GM18909 (cell line): Measurements from ENCODE around the gene OBSCN.
"Not testable (repeated sequence)": the region's sequence is repeated elsewhere in the genome, so short reads cannot be mapped to it uniquely, and the experiment has no call there.

Experiments
- ATAC-seq: cut with Tn5 transposase; IDR thresholded peaks from one replicate; pipeline ENCODE4 v1.9.1; 2021; ENCODE audit warnings: mild to moderate bottlenecking; ENCODE audit not compliant: unreplicated experiment, poor library complexity

OBSCN gene

DNA sequence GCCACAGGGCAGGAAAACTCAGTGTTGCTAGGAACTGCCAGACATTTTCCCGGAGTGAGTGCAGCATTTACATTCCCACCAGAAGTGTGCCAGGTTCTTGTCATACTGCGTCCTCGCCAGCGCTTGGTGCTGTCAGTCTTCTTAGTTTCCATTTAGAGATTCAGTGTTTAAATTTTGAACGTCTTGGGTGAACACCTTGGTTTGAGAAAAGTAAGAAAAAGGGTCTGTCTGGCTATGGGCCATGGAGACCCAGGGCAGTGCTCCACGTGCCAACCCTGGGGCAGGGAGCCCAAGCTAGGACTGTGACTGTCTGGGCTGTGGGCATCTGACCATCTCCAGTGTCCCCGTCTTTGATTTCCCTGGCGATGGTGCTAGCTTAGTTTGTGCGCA, 26.2 kb upstream of the OBSCN start:
- ATAC-seq, result no peak

- no peak for ATAC-seq
Measured at GRCh38 chr1:228182296-228183030, 25.4 kb upstream of the OBSCN start.

- no peak for ATAC-seq
Measured at GRCh38 chr1:228184152-228184551, 23.7 kb upstream of the OBSCN start.

DNA sequence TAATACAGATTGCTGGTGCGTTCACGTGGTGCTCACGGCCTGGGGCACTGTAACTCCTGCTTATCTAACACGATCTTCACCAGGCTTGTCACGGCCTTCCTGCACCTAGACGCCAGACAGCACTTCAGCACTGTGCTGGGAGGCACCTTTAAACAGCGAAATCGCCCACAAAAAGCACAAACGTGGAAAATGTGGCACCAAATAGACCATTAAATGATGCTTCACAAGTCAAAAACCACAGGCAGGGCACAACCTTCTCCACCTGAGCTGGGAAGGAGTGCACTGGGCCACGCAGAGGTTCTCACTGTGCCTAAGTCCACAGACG, 22.2 kb upstream of the OBSCN start:
- ATAC-seq, result no peak

GRCh38 chr1:228188249-228188648, 19.6 kb upstream of the OBSCN start:
- not testable (repeated sequence) for ATAC-seq

GRCh38 chr1:228190182-228190581, 17.7 kb upstream of the OBSCN start:
- no peak for ATAC-seq

GRCh38 chr1:228190778-228191177, 17.1 kb upstream of the OBSCN start:
- ATAC-seq, result no peak

- no peak for ATAC-seq
Measured at GRCh38 chr1:228194436-228194835, 13.4 kb upstream of the OBSCN start.

DNA sequence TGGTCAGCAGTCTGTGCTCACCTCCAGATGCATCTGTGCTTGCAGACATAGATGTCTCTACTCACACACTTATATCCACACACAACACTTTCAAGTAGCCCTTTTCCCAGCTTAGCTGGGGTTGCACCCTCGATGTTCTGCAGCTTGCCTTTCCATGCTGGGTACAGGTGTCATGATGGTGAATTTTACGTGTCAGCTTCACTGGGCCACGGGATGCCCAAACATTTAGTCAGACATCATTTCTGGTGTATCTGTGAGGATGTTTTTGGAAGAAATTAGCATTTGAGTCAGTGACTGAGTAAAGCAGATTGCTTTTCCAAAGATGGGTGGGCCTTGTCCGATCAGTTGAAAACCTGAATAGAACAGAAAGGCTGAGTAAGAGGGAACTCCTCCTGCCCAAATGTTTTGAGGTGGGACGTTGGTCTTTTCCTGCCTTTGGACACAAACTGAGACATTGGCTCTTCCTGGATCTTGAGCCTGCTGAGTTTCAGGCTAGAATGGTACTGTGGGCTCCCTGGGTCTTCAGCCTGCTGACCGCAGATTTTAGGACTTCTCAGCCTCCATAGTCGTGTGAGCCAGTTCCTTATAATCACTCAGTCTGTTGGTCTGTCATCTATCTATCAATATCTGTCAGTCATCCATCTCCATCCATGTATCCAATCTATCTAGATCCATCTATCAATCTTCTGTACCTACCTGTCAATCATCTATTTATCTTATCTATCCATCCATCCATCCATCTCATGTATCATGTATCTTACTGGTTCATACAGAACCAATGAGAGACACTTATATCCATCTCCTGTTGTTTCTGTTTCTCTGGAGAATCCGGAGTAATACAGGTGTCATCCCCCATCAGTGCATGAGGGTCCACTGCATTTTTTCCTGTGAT, 12.7 kb upstream of the OBSCN start:
- no peak for ATAC-seq

- no peak for ATAC-seq
Measured at GRCh38 chr1:228197555-228198147, 10.2 kb upstream of the OBSCN start.

DNA sequence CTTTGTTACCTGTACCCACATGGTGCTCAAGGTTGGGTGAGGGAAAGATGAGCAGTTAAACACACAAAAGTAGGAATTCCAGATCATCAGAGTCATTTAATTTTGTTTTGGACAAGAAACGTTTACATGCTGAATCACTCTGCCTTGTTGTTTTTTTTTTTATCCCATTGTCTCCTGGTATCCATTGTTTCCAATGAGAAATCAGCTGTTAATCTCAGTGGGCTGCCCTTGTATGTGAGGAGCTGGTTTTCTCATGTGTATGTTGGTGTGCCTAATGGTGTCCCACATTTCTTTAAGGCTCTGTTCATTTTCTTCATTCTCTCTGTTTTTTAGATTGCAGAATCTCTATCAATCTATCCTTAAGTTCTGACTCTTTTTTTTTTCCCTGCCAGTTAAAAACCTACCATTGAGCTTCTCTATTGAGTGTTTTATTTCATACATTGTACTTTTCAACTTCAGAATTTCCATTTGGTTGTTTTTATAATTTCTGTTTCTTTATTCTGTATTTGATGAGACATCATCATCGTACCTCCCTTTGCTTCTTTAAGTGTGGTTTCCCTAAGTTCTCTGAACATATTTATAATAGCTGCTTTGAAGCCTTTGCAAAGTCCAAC, 8.8 kb upstream of the OBSCN start:
- no peak for ATAC-seq

DNA sequence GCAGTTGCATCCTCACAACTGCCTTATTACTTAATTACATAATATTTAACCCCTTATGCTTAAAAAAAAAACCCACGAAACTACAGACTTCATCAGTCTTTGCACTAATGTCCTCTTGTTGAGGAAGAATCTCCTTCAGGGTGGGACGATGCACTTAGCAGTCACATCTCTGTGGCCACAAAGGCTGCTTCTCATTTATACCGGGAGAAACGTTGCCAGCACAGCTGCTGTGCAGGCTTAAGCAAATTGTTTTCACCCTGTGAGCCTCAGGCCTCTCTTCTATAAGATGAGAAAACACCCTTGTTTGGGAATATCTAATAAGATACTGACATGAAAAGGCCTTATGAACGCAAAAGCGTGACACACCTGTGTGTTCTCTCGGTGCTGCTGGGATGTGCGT, 2.9 kb upstream of the OBSCN start:
- no peak for ATAC-seq

GRCh38 chr1:228205526-228206436, 2.1 kb upstream of the OBSCN start:
- ATAC-seq, result no peak

DNA sequence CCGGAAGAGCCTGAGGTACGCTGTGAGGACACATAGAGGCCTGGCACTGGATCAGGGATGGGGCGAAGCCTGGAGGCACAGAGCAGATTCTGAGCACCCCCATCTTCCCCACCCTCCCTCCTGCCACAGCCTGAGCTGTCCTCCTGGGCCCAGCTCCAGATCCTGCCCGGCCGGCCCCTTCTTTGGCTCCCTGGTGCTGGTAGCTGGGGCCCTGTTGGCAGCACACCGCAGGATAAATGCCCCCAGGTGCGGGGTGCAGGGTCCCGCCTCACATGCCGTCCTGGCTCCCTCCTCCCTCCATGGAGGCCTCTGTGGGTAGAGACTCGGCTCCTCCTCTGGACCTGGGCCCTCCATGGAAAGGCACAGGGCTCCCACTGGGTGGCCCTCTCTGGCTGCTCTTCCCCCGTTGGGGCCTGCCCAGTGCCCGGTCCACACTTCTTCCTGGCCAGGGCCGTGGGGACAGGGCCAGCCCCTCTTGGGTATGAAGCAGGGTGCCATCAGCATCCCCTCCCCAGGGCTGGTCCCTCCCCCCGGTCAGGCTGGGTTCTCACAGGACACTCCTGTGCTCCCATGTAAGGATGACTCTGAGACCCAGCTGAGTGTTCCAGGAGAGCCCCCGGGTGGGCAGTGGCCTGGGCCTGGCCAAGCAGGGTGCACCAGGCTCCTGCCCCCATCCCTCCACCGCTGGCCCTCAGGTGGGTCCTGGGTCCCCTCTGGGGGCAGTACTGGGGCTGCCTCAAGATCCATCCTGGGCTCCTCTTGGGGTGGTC, 1.1 kb upstream of the OBSCN start:
- ATAC-seq, result no peak

GRCh38 chr1:228207381-228207810, 448 bp upstream of the OBSCN start:
- ATAC-seq, result no peak

GRCh38 chr1:228208831-228209551, 1.1 kb downstream of the OBSCN start:
- no peak for ATAC-seq

DNA sequence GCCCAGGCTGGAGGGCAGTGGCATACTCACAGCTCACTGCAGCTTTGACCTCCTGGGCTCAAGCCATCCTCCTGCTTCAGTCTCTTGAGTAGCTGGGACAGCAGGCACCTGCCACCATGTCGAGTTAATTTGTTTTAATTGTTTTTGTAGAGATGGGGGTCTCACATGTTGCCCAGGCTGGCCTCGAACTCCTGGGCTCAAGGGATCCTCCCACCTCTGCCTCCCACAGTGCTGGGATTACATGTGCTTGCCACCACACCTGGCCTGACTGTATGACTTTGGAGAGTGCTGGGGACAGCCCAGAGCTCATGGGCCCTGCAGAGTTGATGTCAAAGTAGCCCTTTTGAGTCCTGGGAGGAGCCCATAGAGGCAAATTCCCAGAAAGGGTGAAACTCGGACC, 1.8 kb downstream of the OBSCN start:
- ATAC-seq, result no peak

DNA sequence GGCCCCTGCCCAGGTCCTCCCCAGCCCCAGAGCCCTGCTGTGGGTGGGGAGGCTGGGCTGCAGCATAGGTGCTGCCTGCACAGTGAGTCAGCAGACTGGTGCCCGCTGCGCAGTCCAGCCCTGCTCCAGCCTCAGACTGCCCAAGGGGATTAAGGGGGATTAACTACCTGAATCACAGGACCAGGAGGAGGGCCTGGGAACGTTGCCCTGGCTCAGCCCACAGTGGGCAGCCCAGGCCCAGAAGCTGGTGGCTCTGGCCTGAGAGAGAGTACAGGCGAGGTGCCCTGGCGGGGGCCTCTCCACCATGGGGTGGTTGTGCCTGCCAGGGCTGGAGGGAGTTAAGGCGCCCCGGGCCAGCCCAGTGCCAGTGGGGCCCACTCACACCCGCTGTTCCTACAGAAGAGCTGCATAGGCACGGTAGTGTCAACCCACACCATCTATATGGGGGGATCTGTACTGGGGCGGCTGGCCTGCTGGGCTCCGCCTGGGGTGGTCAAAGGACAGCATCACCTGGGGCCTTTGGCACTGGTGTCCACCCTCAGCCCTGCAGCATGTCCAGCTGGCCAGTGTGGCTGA, 2.3 kb downstream of the OBSCN start:
- ATAC-seq, result no peak
